CD14-positive monocyte (primary cell): ENCODE data around the gene RERE. TPM values are rescaled to one million over a fixed set of nuclear protein-coding genes. Genes with fewer than 3 reads are reported as not detected.

Experiments
- DNase-seq, 3 donors: peaks; one replicate each; pipeline ENCODE4 v3.0.0-alpha.2; 2011 to 2022
- H2AFZ ChIP-seq: 2 replicates; pipeline ENCODE4 v1.6.0; 2012; ENCODE audit warnings: mild to moderate bottlenecking, low read depth, low read length, inconsistent platforms; ENCODE audit not compliant: insufficient read depth, poor library complexity, severe bottlenecking
- H3K27ac ChIP-seq, 2 donors: 1 replicate in 1 of 2; 2 replicates in 1 of 2; pipeline ENCODE4 v1.5.1; 2012 to 2013; ENCODE audit warnings: low read length in 2 of 2, control low read depth in 1 of 2, inconsistent platforms in 1 of 2, low read depth in 1 of 2, mild to moderate bottlenecking in 1 of 2
- H3K27me3 ChIP-seq, 2 donors: one replicate each; pipeline versions ENCODE4 v1.6.0 to v1.6.1; 2011 to 2013; ENCODE audit warnings: low read length in 2 of 2; ENCODE audit not compliant: control insufficient read depth in 2 of 2, insufficient read depth in 2 of 2
- H3K36me3 ChIP-seq, 2 donors: replicated peaks in 1 of 2; 1 replicate in 1 of 2; 2 replicates in 1 of 2; pipeline versions ENCODE4 v1.5.1 to v1.6.1; 2012 to 2013; ENCODE audit warnings: low read length in 2 of 2, control low read depth in 1 of 2, inconsistent platforms in 1 of 2, mild to moderate bottlenecking in 1 of 2; ENCODE audit not compliant: insufficient read depth in 2 of 2, control insufficient read depth in 1 of 2
- H3K4me1 ChIP-seq, 2 donors: 1 replicate in 1 of 2; 2 replicates in 1 of 2; pipeline versions ENCODE4 v1.5.1 to v1.6.1; 2012 to 2013; ENCODE audit warnings: low read length in 2 of 2, control low read depth in 1 of 2, inconsistent platforms in 1 of 2, mild to moderate bottlenecking in 1 of 2, moderate library complexity in 1 of 2; ENCODE audit not compliant: insufficient read depth in 2 of 2, control insufficient read depth in 1 of 2
- H3K4me2 ChIP-seq: replicated peaks from 2 replicates; pipeline ENCODE3; 2012; ENCODE audit warnings: low read length, moderate library complexity, mild to moderate bottlenecking; ENCODE audit not compliant: poor library complexity, severe bottlenecking; ENCODE audit errors: extremely low read depth
- H3K4me3 ChIP-seq, 3 experiments: fragments of 200-600 bp in 1 of 3; sonication (generic) in 1 of 3; replicated peaks in 1 of 3; 1 replicate in 2 of 3; 2 replicates in 1 of 3; pipeline ENCODE4 v1.5.1; 2011 to 2013; ENCODE audit warnings: low read length in 3 of 3, mild to moderate bottlenecking in 3 of 3, control low read depth in 2 of 3, low read depth in 2 of 3, inconsistent platforms in 1 of 3, moderate library complexity in 1 of 3
- H3K79me2 ChIP-seq: 2 replicates; pipeline ENCODE4 v1.6.0; 2012; ENCODE audit warnings: mild to moderate bottlenecking, control low read depth, inconsistent platforms, low read length, moderate library complexity; ENCODE audit not compliant: insufficient read depth
- H3K9ac ChIP-seq: 2 replicates; pipeline ENCODE4 v1.6.0; 2017; ENCODE audit warnings: low read length, mild to moderate bottlenecking; ENCODE audit not compliant: insufficient read depth, poor library complexity, severe bottlenecking
- H3K9me3 ChIP-seq, 2 donors: replicated peaks in 1 of 2; 1 replicate in 1 of 2; 2 replicates in 1 of 2; pipeline versions ENCODE4 v1.5.1 to v1.6.1; 2012 to 2013; ENCODE audit warnings: low read length in 2 of 2, control low read depth in 1 of 2; ENCODE audit not compliant: control insufficient read depth in 1 of 2, insufficient read depth in 1 of 2
- H4K20me1 ChIP-seq: 2 replicates; pipeline ENCODE4 v1.6.0; 2012; ENCODE audit warnings: mild to moderate bottlenecking, low read length, control low read depth, moderate library complexity; ENCODE audit not compliant: insufficient read depth
- H3K27ac Mint-ChIP-seq, 7 donors: one replicate each; pipeline ENCODE4 v1.8.0; 2020; ENCODE audit warnings: mild to moderate bottlenecking in 7 of 7, mixed read lengths in 7 of 7, moderate library complexity in 6 of 7, inconsistent platforms in 2 of 7
- H3K27me3 Mint-ChIP-seq, 3 donors: one replicate each; pipeline ENCODE4 v1.8.0; 2021 to 2022; ENCODE audit warnings: low read depth in 3 of 3, mild to moderate bottlenecking in 3 of 3, mixed read lengths in 3 of 3, moderate library complexity in 3 of 3, inconsistent platforms in 1 of 3
- H3K36me3 Mint-ChIP-seq, 2 donors: one replicate each; pipeline ENCODE4 v1.8.0; 2020; ENCODE audit warnings: mixed read lengths in 2 of 2, inconsistent platforms in 1 of 2, mild to moderate bottlenecking in 1 of 2
- H3K4me1 Mint-ChIP-seq: one replicate; pipeline ENCODE4 v1.8.0; 2020; ENCODE audit warnings: mild to moderate bottlenecking, mixed read lengths
- H3K4me3 Mint-ChIP-seq, 2 donors: one replicate each; pipeline ENCODE4 v1.8.0; 2020; ENCODE audit warnings: mild to moderate bottlenecking in 2 of 2, mixed read lengths in 2 of 2, moderate library complexity in 1 of 2
- H3K9me3 Mint-ChIP-seq, 7 donors: one replicate each; pipeline ENCODE4 v1.8.0; 2020 to 2022; ENCODE audit warnings: mixed read lengths in 7 of 7, mild to moderate bottlenecking in 6 of 7, moderate library complexity in 6 of 7, inconsistent platforms in 2 of 7
- CTCF ChIP-seq: fragments of 200-600 bp; IDR thresholded peaks from one replicate; pipeline ENCODE4 v1.8.0; 2022; ENCODE audit warnings: antibody characterized with exemption, mild to moderate bottlenecking
- WGBS: methylation state at CpG from one replicate; pipeline ENCODE4 v1.1.5; 2013; ENCODE audit warnings: missing lambda C conversion rate; ENCODE audit not compliant: insufficient coverage; 5-methylcytosine and 5-hydroxymethylcytosine counted together
- intact Hi-C, 2 donors: fragments of 100-400 bp; cut with micrococcal nuclease; formaldehyde crosslinking; loops; one replicate each; pipeline versions ENCODE4 v1.15.0 to v1.15.1; 2023
- polyA plus RNA-seq, 3 donors: library from polyadenylated mRNA; depleted of rRNA in 1 of 3; unstranded in 2 of 3; stranded (reverse) in 1 of 3; fragments of 300-500 nt in 2 of 3; fragments of >200 nt in 1 of 3; fragmentation: Illumina TruSeq in 2 of 3; gene quantifications; 1 replicate in 2 of 3; 2 replicates in 1 of 3; pipeline ENCODE4 v1.2.3, GENCODE V29; 2012 to 2021

Gene RERE
- polyA plus RNA-seq, 3 donors = 1.2 to 19.4 (median 3.8) TPM

GRCh38 chr1:8745346-8745745 lies 72.1 kb downstream of the RERE start:
- H2AFZ ChIP-seq = no peak overlapping the region
- no peak overlapping the region for H3K27ac Mint-ChIP-seq
- TF ChIP-seq CTCF = no peak
- H3K4me2 ChIP-seq = no peak overlapping the region
- H3K36me3 Mint-ChIP-seq = no peaks in the 10 kb centered on the region
- no peaks in the 10 kb centered on the region for H3K79me2 ChIP-seq
- no peaks in the 10 kb centered on the region for H4K20me1 ChIP-seq
- peaks cover 0 to 3% (median 0%) of the 10 kb centered on the region in 7 donors for H3K9me3 Mint-ChIP-seq
- H3K4me1 ChIP-seq = no peaks in the 10 kb centered on the region
- H3K27me3 ChIP-seq = no peaks in the 10 kb centered on the region
- no peaks in the 10 kb centered on the region for H3K9me3 ChIP-seq
- 100% methylated on average over 5 of the region's 6 CpGs for WGBS
- H3K36me3 ChIP-seq = no peaks in the 10 kb centered on the region
- DNase-seq = no peak
- peaks cover 3% of the 10 kb centered on the region for H3K4me1 Mint-ChIP-seq
- H3K4me3 ChIP-seq = no peak overlapping the region
- H3K4me3 Mint-ChIP-seq = no peak overlapping the region
- intact Hi-C loops = no loop called here
- H3K9ac ChIP-seq = no peak overlapping the region
- H3K27me3 Mint-ChIP-seq = peaks cover 0 to 3% (median 2%) of the 10 kb centered on the region in 3 donors
- H3K27ac ChIP-seq = no peak overlapping the region

GRCh38 chr1:8742022-8742924 lies 75.2 kb downstream of the RERE start:
- Mint-ChIP-seq H3K27ac (no peak overlapping the region), H3K4me1 (peaks cover 3% of the 10 kb centered on the region), H3K9me3 (peaks cover 5 to 10% (median 9%) of the 10 kb centered on the region in 7 donors), H3K36me3 (peaks cover 3 to 9% of the 10 kb centered on the region in 2 donors), H3K4me3 (no peak overlapping the region), H3K27me3 (peaks cover 0 to 3% (median 2%) of the 10 kb centered on the region in 3 donors)
- Histone ChIP-seq H4K20me1 (no peaks in the 10 kb centered on the region), H3K79me2 (no peaks in the 10 kb centered on the region), H3K4me1 (no peaks in the 10 kb centered on the region), H3K4me3 (no peak overlapping the region), H3K27ac (no peak overlapping the region), H3K27me3 (no peaks in the 10 kb centered on the region), H3K9ac (no peak overlapping the region), H2AFZ (no peak overlapping the region), H3K9me3 (peaks cover 6 to 9% of the 10 kb centered on the region in 2 donors), H3K4me2 (no peak overlapping the region), H3K36me3 (no peaks in the 10 kb centered on the region)
- intact Hi-C loops = no loop called here
- no peak for TF ChIP-seq CTCF
- WGBS = 98% methylated on average over 4 of the region's 6 CpGs
- no peak for DNase-seq
